ENCODE measurements around the gene ARHGEF16.

DNA sequence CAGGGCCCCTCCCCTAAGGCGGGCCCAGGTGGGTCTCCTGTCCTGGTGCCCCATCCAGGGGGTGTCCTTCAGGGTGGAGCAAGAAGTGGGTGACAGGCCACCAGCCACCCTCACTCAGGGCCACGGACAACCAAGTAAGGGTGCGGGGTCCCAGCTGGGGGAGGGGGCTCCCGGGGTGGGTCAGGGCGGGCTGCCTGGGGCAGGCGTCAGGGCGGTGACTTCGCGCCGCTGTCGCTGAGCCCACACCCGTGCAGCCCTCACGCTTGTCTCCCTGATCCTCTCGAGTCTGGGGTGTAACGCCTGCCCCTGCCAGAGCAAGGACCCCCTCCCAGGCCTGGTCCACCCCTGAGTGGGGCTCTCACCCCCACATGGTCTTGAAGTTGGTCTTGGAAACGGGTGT lies 22.2 kb downstream of the ARHGEF16 start:
- TF ChIP-seq, protein P1, sequence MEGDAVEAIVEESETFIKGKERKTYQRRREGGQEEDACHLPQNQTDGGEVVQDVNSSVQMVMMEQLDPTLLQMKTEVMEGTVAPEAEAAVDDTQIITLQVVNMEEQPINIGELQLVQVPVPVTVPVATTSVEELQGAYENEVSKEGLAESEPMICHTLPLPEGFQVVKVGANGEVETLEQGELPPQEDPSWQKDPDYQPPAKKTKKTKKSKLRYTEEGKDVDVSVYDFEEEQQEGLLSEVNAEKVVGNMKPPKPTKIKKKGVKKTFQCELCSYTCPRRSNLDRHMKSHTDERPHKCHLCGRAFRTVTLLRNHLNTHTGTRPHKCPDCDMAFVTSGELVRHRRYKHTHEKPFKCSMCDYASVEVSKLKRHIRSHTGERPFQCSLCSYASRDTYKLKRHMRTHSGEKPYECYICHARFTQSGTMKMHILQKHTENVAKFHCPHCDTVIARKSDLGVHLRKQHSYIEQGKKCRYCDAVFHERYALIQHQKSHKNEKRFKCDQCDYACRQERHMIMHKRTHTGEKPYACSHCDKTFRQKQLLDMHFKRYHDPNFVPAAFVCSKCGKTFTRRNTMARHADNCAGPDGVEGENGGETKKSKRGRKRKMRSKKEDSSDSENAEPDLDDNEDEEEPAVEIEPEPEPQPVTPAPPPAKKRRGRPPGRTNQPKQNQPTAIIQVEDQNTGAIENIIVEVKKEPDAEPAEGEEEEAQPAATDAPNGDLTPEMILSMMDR (IDR thresholded peaks at IDR 0.05): no peak
- no peak for TF ChIP-seq POLR2A (IDR thresholded peaks at IDR 0.05; ENCODE audit: low read depth)
- no peak for TF ChIP-seq POLR2AphosphoS5 (IDR thresholded peaks at IDR 0.05)
